CD4-positive, alpha-beta T cell treated with Interleukin-21 for 1 hour (primary cell): ENCODE results near the gene ZNF438.
"Not testable (repeated sequence)": the region's sequence is repeated elsewhere in the genome, so short reads cannot be mapped to it uniquely, and the experiment has no call there.

Experiments
- DNase-seq: peaks from one replicate; pipeline ENCODE4 v3.0.0-alpha.2; 2020

The ZNF438 gene

GRCh38 chr10:30984563-30985328, 46.9 kb downstream of the ZNF438 start:
- no peak for DNase-seq

DNA sequence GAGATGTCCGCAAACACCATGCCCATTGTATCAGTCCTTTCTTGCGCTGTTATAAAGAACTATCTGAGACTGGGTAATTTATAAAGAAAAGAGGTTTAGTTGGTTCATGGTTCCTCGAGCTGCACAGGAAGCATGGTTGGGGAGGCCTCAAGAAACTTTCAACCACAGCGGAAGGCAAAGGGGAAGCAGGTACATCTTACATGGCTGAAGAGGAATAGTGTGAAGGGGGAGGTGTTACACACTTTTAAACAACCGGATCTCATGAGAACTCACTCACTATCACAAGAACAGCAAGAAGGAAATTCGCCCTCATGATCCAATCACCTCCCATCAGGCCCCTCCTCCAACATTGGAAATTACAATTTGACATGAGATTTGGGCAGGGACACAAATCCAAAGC, 48.5 kb downstream of the ZNF438 start:
- DNase-seq, result not testable (repeated sequence)

DNA sequence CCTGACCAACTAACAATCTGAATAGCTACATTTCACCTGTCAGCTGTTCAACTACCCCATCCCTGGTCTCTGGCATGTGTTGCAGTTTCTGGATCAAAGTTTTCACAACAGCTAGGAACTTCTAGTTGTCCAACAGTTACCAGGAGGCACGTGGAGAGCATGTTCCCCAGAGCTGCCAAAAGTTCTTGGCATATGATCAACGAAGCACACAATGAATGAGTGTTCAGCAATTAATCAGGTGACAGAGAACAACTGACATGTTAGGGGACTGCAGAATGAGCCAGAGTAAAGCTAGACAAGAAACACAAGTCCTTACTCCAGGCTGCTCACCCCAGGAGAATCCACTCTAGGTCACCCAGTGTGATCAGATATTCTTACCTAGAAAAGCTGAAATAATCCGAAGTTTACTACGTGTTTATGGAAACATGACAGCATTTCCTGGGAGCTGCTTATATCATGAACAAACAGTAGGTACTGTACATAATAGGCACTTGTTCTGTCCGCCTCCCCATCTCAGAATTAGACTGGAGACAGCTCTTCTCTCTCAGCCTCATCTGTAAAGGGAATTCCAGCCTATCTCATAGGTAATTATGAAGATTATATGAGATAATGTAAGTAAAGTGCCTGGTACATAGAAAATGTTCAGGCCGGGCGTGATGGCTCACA, 50.6 kb downstream of the ZNF438 start:
- DNase-seq, result no peak

DNA sequence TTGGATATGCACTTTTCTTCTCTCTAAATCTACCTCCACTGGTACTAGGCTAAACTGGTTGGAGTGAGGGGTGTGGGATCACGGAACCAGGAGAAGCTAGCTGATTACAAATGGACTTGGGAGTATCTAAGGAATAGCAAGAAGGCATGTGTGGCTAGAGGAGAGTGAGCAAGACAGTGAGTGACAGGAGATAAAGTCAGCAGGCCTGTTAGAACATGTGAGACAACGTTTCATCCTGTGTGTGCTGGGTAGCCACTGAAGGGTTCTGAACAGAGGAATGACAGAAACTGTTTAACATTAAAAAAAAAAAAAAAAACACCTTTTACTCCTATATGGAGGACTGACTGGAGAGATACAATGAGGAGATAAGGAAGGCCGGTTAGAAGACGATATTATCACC, 51.7 kb downstream of the ZNF438 start:
- no peak for DNase-seq

DNA sequence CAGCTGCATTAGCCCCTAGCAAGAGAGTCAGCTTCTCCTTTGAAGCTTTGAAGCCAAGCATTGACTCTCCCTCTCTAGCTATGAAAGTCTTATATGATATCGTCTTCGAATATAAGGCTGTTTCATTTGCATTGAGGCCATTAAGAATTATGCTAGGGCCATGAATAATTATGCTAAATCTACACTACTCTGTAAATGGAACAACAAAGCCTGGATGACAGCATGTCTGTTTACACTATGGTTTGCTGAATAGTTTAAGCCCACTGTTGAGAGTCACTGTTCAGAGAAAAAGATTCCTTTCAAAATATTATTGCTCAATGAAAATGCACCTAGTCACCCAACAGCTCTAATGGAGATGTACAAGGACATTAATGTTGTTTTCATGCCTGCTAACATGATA, 52.8 kb downstream of the ZNF438 start:
- DNase-seq, result no peak

DNA sequence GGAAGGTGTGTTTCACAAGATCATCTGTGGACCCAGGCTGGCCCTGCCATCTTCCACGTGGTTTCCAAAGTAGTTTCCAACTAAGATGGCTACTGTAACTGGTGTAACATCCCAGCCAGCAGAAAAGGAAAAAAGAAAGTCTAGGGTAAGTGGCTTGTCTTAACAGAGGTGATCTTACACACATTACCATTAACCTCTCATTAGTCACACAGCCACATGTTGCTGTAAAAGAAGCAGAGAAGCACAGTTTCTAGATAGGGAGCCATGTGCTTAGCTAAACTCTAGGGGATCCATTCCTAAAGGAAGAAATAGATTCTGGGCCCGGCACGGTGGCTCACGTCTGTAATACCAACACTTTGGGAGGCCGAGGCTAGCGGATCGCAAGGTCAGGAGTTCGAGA, 54.3 kb downstream of the ZNF438 start:
- DNase-seq, result no peak

DNA sequence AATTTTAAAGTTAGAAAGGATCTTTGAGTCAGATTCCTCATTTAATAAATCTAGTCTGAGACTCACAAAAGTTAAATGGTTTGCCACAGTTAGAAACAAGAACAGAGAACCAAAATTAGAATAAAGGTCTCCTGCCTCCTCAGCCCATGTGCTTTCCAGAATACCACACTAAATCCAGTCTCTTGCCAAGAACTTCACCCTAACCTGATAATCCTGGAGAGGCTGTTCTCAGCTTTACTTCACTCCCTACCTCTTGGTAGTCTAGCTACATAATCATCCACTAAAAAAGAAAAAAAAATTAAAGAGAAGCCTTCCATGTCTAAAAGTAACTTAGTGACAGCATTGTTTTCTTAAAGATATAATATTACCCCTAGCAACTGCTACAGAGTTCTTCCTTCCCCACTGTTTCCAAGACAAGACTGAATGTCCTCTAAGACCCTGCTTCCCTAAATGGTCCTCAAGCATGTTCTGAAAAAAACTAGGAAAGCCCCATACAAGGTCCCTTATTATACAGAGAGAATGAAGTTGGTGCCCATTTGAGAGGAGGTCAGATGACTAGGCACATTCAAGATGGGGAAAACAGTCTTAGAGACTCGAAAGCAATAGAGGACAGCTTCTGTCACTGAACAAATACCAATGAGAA, 56.8 kb downstream of the ZNF438 start:
- DNase-seq, result no peak

DNA sequence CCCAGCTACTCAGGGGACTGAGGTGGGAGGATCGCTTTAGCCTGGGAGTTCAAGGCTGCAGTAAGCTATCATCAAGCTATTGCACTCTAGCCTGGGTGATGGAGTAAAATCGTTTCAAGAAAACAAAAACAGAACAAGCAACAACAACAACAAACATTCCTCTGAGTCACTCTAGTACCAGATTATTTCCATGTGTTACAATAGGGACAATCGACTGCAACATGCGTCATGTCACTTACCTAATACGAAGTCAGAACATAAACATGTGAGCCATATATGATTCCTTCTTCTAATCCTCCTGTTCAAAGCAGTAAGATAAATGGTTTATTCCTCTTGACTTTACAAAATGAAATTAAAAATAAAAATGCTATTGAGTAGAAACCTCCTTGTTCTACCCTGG, 57.3 kb downstream of the ZNF438 start:
- DNase-seq, result no peak

DNA sequence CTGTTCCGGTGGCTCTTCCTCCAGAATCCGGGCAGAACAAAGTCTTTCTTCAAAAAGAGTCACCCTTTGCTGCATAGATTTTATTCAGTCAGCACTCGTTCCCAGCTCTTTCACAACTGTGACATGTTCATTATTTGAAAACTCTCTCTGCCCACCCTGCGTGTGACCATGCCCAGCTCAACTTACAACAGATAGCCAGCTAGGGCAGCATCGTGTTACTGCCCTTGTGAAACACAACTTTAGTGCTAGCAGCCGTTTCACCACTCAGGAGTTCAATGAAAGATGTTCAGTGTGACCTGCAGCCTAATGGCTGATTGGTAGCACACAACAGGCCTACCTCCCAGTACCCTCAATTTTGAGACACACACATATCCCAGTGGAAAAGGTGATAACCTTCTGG, 57.9 kb downstream of the ZNF438 start:
- no peak for DNase-seq

- no peak for DNase-seq
Observed at GRCh38 chr10:30970760-30971460, 60.8 kb downstream of the ZNF438 start.

DNA sequence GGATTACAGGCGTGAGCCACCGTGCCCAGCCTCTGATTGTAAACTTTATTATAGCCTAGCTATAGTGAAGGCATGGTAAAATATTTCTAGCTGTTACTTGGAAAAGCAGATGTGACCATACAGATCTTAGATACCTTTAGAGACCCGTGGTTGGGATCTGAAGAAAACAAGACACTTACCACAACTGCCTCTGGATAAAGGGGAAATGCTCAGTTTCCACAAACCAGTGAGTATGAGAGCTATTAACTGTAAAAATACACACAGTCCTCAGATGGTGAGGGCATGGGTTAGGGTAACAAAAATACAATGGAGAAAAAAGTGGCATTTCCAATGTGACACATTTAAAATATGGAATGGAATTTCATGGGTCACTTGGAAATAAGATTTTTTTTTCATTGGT, 63.0 kb downstream of the ZNF438 start:
- no peak for DNase-seq

GRCh38 chr10:30967650-30968410, 63.8 kb downstream of the ZNF438 start:
- DNase-seq, result no peak

- DNase-seq, result no peak
Observed at GRCh38 chr10:30963992-30964930, 67.4 kb downstream of the ZNF438 start.

DNA sequence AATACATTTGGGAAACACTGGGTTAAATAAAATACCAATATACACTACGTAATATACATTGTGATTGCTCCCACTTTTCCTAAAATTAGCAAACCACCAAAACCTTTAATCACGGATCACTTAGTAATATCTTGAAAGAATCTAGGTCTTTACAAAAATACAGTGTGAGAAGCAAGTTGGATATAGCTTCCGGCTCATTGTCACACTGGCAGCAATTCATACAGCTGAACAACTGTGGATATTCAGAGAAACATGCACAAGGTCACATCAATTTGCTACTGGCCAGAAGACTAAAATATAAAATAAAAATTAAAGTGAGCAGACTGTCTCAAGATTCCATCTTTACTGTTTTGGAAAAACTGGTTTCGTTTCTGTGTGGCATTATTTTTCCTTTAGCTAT, 69.1 kb downstream of the ZNF438 start:
- DNase-seq, result no peak

GRCh38 chr10:30959836-30960210, 71.8 kb downstream of the ZNF438 start:
- no peak for DNase-seq

DNA sequence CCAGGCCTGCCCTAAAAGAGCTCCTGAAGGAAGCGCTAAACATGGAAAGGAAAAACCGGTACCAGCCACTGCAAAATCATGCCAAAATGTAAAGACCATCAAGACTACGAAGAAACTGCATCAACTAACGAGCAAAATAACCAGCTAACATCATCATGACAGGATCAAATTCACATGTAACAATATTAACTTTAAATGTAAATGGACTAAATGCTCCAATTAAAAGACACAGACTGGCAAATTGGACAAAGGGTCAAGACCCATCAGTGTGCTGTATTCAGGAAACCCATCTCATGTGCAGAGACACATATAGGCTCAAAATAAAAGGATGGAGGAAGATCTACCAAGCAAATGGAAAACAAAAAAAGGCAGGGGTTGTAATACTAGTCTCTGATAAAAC, 82.4 kb downstream of the ZNF438 start:
- not testable (repeated sequence) for DNase-seq

- no peak for DNase-seq
Observed at GRCh38 chr10:30944005-30944404, 87.7 kb downstream of the ZNF438 start.

DNA sequence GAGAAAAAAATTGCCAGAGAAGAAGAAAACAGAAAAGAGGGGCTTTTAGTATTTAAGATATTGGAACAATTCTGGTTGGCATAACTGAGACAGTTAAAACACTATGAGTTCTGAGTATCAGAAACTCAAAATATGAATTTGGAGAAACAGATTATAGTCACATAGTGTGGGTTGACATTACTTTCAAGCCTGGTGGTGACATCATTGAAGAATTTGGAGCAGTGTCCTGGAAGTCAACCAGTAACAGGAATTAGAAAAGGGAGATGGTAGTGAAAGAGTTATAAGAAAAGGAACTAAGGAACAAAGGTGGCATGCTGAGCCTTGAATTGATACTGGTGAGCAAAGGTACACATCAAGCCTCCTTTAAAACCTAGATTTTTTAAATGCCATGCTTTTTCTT, 88.2 kb downstream of the ZNF438 start:
- DNase-seq, result no peak

- DNase-seq, result no peak
Observed at GRCh38 chr10:30940256-30940655, 91.4 kb downstream of the ZNF438 start.

GRCh38 chr10:30939643-30940251, 91.9 kb downstream of the ZNF438 start:
- no peak for DNase-seq

DNA sequence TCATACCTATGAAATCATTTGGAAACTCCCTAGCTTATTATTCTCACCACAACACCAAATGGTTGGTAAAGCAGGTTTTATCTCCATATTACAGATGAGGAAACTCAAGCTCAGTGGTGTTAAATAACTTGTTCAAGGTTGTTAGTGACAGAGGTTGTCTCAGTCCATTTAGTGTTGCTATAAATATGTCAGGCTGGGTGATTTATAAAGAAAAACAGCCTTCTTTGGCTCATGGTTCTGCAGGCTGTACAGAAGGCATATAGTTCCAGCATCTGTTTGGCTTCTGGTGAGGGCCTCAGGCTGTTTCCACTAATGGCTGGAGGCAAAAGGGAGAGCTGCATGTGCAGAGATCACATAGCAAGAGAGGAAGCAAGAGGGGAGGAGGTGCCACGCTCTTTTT, 96.6 kb downstream of the ZNF438 start:
- DNase-seq, result no peak
